Muscle layer of duodenum (tissue), 2 donors: ENCODE results near the gene FRAT2.
"Not testable (repeated sequence)": the region's sequence is repeated elsewhere in the genome, so short reads cannot be mapped to it uniquely, and the experiment has no call there.

ENCODE experiments used
- H3K27ac ChIP-seq: one replicate; pipeline ENCODE4 v1.7.0; 2013; ENCODE audit warnings: mild to moderate bottlenecking, low read length
- H3K27me3 ChIP-seq: one replicate; pipeline ENCODE4 v1.7.0; 2013; ENCODE audit warnings: low read depth, mild to moderate bottlenecking, control low read depth, low read length
- H3K36me3 ChIP-seq, 2 donors: one replicate each; pipeline ENCODE4 v1.7.0; 2013; ENCODE audit warnings: low read length in 2 of 2, control low read depth in 1 of 2, mild to moderate bottlenecking in 1 of 2; ENCODE audit not compliant: insufficient read depth in 2 of 2, control insufficient read depth in 1 of 2
- H3K4me1 ChIP-seq, 2 donors: one replicate each; pipeline ENCODE4 v1.7.0; 2013; ENCODE audit warnings: low read length in 2 of 2, mild to moderate bottlenecking in 2 of 2, control low read depth in 1 of 2, moderate library complexity in 1 of 2; ENCODE audit not compliant: insufficient read depth in 2 of 2, control insufficient read depth in 1 of 2
- H3K4me3 ChIP-seq, 2 donors: one replicate each; pipeline ENCODE4 v1.7.0; 2013; ENCODE audit warnings: low read length in 2 of 2, low read depth in 1 of 2, mild to moderate bottlenecking in 1 of 2
- H3K9me3 ChIP-seq, 2 donors: one replicate each; pipeline ENCODE4 v1.7.0; 2013; ENCODE audit warnings: low read length in 2 of 2, control low read depth in 1 of 2, mild to moderate bottlenecking in 1 of 2; ENCODE audit not compliant: control insufficient read depth in 1 of 2
- donor health status: healthy.

Gene FRAT2

GRCh38 chr10:97355571-97355975 lies 21.0 kb upstream of the FRAT2 start:
- no peak overlapping the region for H3K4me3 ChIP-seq
- H3K27me3 ChIP-seq = no peaks in the 10 kb centered on the region
- peaks cover 0 to 12% of the 10 kb centered on the region in 2 donors for H3K4me1 ChIP-seq
- peaks cover 12 to 35% of the 10 kb centered on the region in 2 donors for H3K36me3 ChIP-seq
- no peaks in the 10 kb centered on the region for H3K9me3 ChIP-seq
- H3K27ac ChIP-seq = no peak overlapping the region

GRCh38 chr10:97353945-97354344 lies 19.4 kb upstream of the FRAT2 start:
- Histone ChIP-seq H3K9me3 (no peaks in the 10 kb centered on the region), H3K27ac (no peak overlapping the region), H3K4me3 (no peak overlapping the region), H3K27me3 (no peaks in the 10 kb centered on the region), H3K36me3 (peaks cover 12 to 23% of the 10 kb centered on the region in 2 donors), H3K4me1 (peaks cover 0 to 16% of the 10 kb centered on the region in 2 donors)

- H3K4me1 ChIP-seq = peaks cover 0 to 4% of the 10 kb centered on the region in 2 donors
- H3K4me3 ChIP-seq = no peak overlapping the region
- H3K27ac ChIP-seq = no peak overlapping the region
- no peaks in the 10 kb centered on the region for H3K36me3 ChIP-seq
- H3K27me3 ChIP-seq = no peaks in the 10 kb centered on the region
- H3K9me3 ChIP-seq = no peaks in the 10 kb centered on the region
Measured at GRCh38 chr10:97349752-97350513, 15.4 kb upstream of the FRAT2 start.

- Histone ChIP-seq H3K36me3 (no peaks in the 10 kb centered on the region), H3K4me1 (peaks cover 0 to 4% of the 10 kb centered on the region in 2 donors), H3K4me3 (no peak overlapping the region), H3K27ac (no peak overlapping the region), H3K9me3 (no peaks in the 10 kb centered on the region), H3K27me3 (no peaks in the 10 kb centered on the region)
Measured at GRCh38 chr10:97347317-97347716, 12.8 kb upstream of the FRAT2 start.

- not testable (repeated sequence) for H3K36me3 ChIP-seq, H3K4me1 ChIP-seq, H3K27ac ChIP-seq, H3K9me3 ChIP-seq, H3K4me3 ChIP-seq, H3K27me3 ChIP-seq
Measured at GRCh38 chr10:97343664-97344063, 9.1 kb upstream of the FRAT2 start.

- H3K4me1 ChIP-seq = peaks cover 0 to 4% of the 10 kb centered on the region in 2 donors
- no peak overlapping the region for H3K4me3 ChIP-seq
- H3K27ac ChIP-seq = no peak overlapping the region
- H3K27me3 ChIP-seq = no peaks in the 10 kb centered on the region
- no peaks in the 10 kb centered on the region for H3K36me3 ChIP-seq
- no peaks in the 10 kb centered on the region for H3K9me3 ChIP-seq
Measured at GRCh38 chr10:97341416-97341815, 6.9 kb upstream of the FRAT2 start.

- H3K36me3 ChIP-seq = no peaks in the 10 kb centered on the region
- no peak overlapping the region for H3K27ac ChIP-seq
- H3K9me3 ChIP-seq = no peaks in the 10 kb centered on the region
- no peak overlapping the region for H3K4me3 ChIP-seq
- peaks cover 0 to 5% of the 10 kb centered on the region in 2 donors for H3K4me1 ChIP-seq
- no peaks in the 10 kb centered on the region for H3K27me3 ChIP-seq
Measured at GRCh38 chr10:97338041-97338440, 3.5 kb upstream of the FRAT2 start.

GRCh38 chr10:97336942-97337831 lies 2.7 kb upstream of the FRAT2 start:
- Histone ChIP-seq H3K9me3 (no peaks in the 10 kb centered on the region), H3K36me3 (no peaks in the 10 kb centered on the region), H3K4me1 (peaks cover 5 to 12% of the 10 kb centered on the region in 2 donors), H3K4me3 (no peak overlapping the region), H3K27ac (no peak overlapping the region), H3K27me3 (no peaks in the 10 kb centered on the region)

GRCh38 chr10:97336446-97336845 lies 1.9 kb upstream of the FRAT2 start:
- Histone ChIP-seq H3K9me3 (no peaks in the 10 kb centered on the region), H3K4me3 (no peak overlapping the region), H3K27ac (no peak overlapping the region), H3K27me3 (no peaks in the 10 kb centered on the region), H3K36me3 (no peaks in the 10 kb centered on the region), H3K4me1 (peaks cover 10 to 19% of the 10 kb centered on the region in 2 donors)

- no peaks in the 10 kb centered on the region for H3K9me3 ChIP-seq
- H3K36me3 ChIP-seq = no peaks in the 10 kb centered on the region
- H3K4me1 ChIP-seq = peaks cover 10 to 23% of the 10 kb centered on the region in 2 donors
- H3K4me3 ChIP-seq = no peak overlapping the region
- H3K27ac ChIP-seq = no peak overlapping the region
- H3K27me3 ChIP-seq = no peaks in the 10 kb centered on the region
Measured at GRCh38 chr10:97336006-97336405, 1.5 kb upstream of the FRAT2 start.

- peaks cover 0 to under 1% of the 10 kb centered on the region in 2 donors for H3K36me3 ChIP-seq
- peak overlapping the region in 1 of 2 donors; percentile 87 for H3K4me3 ChIP-seq
- no peaks in the 10 kb centered on the region for H3K27me3 ChIP-seq
- H3K4me1 ChIP-seq = peaks cover 10 to 23% of the 10 kb centered on the region in 2 donors
- no peak overlapping the region for H3K27ac ChIP-seq
- H3K9me3 ChIP-seq = no peaks in the 10 kb centered on the region
Measured at GRCh38 chr10:97335188-97335619, 675 bp upstream of the FRAT2 start.
